Fibroblast of the aortic adventitia (primary cell): ENCODE results near the gene PLCD3. TPM values are rescaled to one million over a fixed set of nuclear protein-coding genes. Genes with fewer than 3 reads are reported as not detected.

Source experiments
- DNase-seq: peaks from one replicate; pipeline ENCODE4 v3.0.0-alpha.2; 2010; ENCODE audit warnings: low read depth
- H3K4me3 ChIP-seq: 2 replicates; pipeline ENCODE4 v1.5.1; 2011; ENCODE audit warnings: low read depth, mild to moderate bottlenecking, control low read depth, low read length, moderate library complexity
- CTCF ChIP-seq: IDR thresholded peaks from 2 replicates; pipeline ENCODE4 v1.5.1; 2011; ENCODE audit warnings: mild to moderate bottlenecking, low read length, control low read depth, inconsistent platforms; ENCODE audit not compliant: insufficient read depth
- total RNA-seq: library from RNA; depleted of rRNA; stranded (reverse); fragments of >200 nt; gene quantifications from 2 replicates; pipeline ENCODE4 v1.2.3, GENCODE V29; 2012; ENCODE audit warnings: low replicate concordance

The PLCD3 gene
- total RNA-seq, 1 donor: 86.3 TPM

DNA sequence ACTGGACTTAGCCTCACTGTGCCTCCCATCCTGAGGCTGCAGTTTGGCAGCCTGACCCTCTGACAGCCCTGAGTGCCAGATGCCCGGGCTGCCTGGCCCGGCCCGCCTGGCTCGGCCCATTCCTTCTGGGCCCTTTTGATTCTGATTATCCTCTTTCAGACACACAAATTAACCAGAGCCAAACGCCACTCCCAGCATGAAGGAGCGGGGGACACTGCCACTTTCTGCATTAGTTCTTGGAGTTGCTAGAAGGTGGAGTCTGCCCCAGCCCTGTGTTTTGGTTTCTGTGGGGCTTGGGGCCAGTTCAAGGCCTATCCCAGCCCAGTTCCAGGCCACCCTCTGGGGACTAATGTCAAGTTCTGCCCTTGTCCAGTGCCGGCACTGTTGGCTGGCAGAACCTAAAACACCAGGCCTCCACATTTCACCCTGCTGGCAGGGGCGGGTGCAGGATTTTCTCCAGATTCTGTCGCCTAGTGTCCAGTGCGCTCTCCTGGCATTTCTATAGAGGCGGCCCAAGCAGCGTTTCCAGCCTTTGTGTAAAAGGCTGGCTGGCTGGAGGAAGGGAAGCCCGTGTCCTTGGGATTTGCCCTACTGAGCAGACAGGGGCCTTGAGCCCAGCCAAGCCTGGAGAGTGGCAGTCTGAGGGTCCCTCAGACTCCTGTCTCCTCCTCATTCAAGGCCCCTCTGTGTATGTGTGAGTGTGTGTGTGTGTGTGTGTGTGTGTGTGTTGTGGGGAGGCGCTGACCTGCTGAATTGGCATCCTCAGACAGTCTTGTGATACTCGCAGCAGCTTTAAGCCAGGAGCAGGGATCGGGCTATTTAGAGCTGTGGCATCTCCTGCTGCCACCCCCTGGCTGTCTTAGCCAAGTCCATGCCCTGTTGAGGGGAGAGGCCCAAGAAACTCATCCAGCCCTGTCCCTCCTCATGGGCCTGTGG lies 21.4 kb downstream of the PLCD3 start:
- peak; percentile 45 for DNase-seq
- no peak overlapping the region for H3K4me3 ChIP-seq
- no peak for TF ChIP-seq CTCF

DNA sequence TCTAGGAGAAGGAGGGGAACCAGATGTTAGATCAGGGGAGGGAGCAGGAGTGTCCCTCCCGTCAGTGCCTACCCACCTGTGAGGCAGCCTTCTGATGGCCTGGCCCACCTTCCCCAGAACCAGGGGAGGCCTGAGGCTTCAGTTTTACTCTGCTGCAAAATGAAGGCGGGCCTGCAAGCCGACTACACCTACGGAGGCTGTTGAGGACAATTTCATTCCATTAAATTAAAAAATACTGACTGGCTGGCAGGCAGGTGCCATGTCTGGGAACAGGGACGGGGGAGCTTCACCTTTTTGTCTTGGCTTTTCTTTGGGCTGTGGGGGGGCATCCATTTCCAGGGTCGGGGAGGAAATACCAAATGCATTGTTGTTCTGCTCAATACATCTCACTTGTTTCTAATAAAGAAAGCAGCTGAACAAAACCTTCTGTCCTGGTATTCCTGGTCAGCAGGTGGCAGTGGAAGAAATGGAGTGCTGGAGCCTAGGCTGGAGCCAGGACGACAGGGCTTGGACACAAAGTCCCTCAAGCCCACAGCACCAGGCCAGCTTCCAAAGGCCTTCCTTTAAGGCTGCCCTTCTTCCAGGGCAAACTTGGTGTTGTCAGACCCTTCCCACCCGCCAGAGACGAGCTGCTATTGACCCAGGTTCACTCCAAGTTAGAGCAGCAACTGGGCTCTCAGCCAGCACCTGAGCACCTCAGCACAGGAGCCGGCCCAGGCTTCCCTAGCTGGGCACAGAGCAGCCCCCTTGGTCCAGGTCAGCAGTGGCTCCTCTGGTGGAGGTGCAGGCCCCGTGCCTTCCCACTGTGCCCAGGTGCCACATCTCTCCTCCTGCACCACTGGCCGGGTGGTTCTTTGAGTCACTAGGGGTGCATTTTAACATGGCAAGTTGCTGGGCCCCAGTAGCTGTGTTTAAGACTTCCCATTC lies 23.5 kb downstream of the PLCD3 start:
- H3K4me3 ChIP-seq: no peak overlapping the region
- DNase-seq: no peak
- no peak for TF ChIP-seq CTCF

DNA sequence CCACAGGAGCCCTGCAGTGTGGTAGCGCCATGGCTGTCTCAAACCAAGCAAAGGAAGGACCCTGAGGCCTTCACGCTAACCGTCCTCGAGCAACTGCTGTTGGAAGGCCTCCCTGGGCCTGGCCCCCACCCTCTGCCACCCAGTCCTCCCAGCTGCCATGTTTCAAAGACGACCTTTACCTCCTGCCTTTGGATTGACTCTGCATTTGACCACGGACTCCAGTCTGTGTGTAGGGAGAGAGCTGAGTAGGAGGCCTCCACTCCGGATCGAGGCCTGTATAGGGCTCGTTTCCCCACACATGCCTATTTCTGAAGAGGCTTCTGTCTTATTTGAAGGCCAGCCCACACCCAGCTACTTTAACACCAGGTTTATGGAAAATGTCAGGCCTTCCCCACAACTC lies 24.3 kb downstream of the PLCD3 start:
- no peak for TF ChIP-seq CTCF
- DNase-seq: no peak
- H3K4me3 ChIP-seq: no peak overlapping the region

- no peak overlapping the region for H3K4me3 ChIP-seq
- no peak for DNase-seq
- TF ChIP-seq CTCF: no peak
These were observed 24.9 kb downstream of the PLCD3 start for GRCh38 chr17:45107293-45108010.

DNA sequence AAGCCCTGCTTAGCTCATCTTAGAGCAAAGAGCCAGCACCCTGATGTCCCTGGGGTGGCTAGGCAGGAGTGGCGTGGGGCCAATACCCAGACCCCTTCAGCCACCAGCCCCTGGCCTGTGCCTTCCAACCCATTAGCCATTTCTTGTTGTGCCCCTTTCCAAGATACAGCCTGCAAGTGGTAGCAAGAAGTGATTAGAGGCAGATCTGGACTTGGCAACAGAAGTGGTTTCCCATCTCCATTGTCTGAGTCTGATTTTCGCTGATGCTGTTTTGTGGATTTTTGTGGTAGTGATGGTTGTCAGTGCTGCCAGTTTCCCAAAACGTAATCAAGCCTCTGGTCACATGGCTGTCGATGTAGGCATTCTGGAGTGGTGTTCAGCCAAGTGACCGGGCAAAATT lies 25.7 kb downstream of the PLCD3 start:
- DNase-seq: no peak
- no peak for TF ChIP-seq CTCF

GRCh38 chr17:45106096-45106495 lies 26.2 kb downstream of the PLCD3 start:
- no peak overlapping the region for H3K4me3 ChIP-seq
- TF ChIP-seq CTCF: no peak
- no peak for DNase-seq

More for the DNA sequence above, 25.7 kb downstream of the PLCD3 start:
- H3K4me3 ChIP-seq: no peak overlapping the region
